WERI-Rb-1 (cell line): ENCODE data around the gene THAP11.
A peak's percentile ranks its signal among the peaks of the same experiment; 100 is the strongest.

ENCODE experiments used
- DNase-seq: peaks from one replicate; pipeline ENCODE4 v3.0.0-alpha.2; 2020
- H3K27ac ChIP-seq: fragments of 250-450 bp; sonication (Bioruptor Pico); 2 replicates; pipeline ENCODE4 v1.5.1; 2020; ENCODE audit warnings: mild to moderate bottlenecking, moderate library complexity
- H3K27me3 ChIP-seq: fragments of 250-450 bp; sonication (Bioruptor Pico); 2 replicates; pipeline ENCODE4 v1.5.1; 2021; ENCODE audit warnings: mild to moderate bottlenecking, low read depth, moderate library complexity; ENCODE audit not compliant: insufficient read depth, severe bottlenecking
- H3K36me3 ChIP-seq: fragments of 250-450 bp; sonication (Bioruptor Pico); 2 replicates; pipeline ENCODE4 v1.5.1; 2020; ENCODE audit warnings: mild to moderate bottlenecking, moderate library complexity
- H3K4me3 ChIP-seq: 2 replicates; pipeline ENCODE4 v1.5.1; 2011; ENCODE audit warnings: low read depth, mild to moderate bottlenecking, control low read depth, low read length
- H3K9me3 ChIP-seq: fragments of 250-450 bp; sonication (Bioruptor Pico); 2 replicates; pipeline ENCODE4 v1.5.1; 2021; ENCODE audit warnings: mild to moderate bottlenecking, moderate library complexity; ENCODE audit not compliant: severe bottlenecking
- TF ChIP-seq, protein P1 (sequence below): IDR thresholded peaks from 2 replicates; pipeline ENCODE4 v1.5.1; 2011; ENCODE audit warnings: low read depth, mild to moderate bottlenecking, control low read depth, inconsistent platforms, low read length

The THAP11 gene

DNA sequence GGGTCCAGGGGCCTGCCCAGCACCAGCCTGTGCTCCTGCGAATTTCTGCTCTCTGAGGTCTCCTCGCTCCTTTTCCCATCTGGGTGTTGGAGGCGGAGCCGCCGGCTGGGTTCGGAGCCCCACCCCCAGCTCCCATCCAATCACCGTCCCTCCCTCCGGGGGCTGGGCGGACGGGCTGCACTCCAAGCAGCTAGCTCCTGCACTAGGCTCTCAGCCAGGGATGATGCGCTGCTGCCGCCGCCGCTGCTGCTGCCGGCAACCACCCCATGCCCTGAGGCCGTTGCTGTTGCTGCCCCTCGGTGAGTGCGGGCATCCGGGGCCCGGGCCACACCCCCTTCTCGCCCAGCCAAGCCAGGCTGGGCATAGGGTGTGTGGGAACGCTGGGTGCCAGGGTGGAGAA is 42.6 kb downstream of the THAP11 start, which contains the start of gene NRN1L:
Gene NRN1L, plus strand, starts transcription at position 202 of the 400 bp plus-strand sequence. Its CDS starts 19 bp downstream, at position 221.
- TF ChIP-seq, protein P1, sequence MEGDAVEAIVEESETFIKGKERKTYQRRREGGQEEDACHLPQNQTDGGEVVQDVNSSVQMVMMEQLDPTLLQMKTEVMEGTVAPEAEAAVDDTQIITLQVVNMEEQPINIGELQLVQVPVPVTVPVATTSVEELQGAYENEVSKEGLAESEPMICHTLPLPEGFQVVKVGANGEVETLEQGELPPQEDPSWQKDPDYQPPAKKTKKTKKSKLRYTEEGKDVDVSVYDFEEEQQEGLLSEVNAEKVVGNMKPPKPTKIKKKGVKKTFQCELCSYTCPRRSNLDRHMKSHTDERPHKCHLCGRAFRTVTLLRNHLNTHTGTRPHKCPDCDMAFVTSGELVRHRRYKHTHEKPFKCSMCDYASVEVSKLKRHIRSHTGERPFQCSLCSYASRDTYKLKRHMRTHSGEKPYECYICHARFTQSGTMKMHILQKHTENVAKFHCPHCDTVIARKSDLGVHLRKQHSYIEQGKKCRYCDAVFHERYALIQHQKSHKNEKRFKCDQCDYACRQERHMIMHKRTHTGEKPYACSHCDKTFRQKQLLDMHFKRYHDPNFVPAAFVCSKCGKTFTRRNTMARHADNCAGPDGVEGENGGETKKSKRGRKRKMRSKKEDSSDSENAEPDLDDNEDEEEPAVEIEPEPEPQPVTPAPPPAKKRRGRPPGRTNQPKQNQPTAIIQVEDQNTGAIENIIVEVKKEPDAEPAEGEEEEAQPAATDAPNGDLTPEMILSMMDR, result no peak
- H3K36me3 ChIP-seq, result peaks cover 48% of the 10 kb centered on the region
- peak; percentile 92 for DNase-seq
- no peaks in the 10 kb centered on the region for H3K9me3 ChIP-seq
- no peak within 1 kb of the TSS for H3K4me3 ChIP-seq
- no peaks in the 10 kb centered on the region for H3K27me3 ChIP-seq
- peak within 1 kb of the TSS; percentile 75 for H3K27ac ChIP-seq

- TF ChIP-seq, protein P1, result no peak
- peak; percentile 64 for DNase-seq
- Histone ChIP-seq H3K36me3 (peaks cover 41% of the 10 kb centered on the region), H3K27ac (peak overlapping the region; percentile 75), H3K27me3 (no peaks in the 10 kb centered on the region), H3K4me3 (no peak overlapping the region), H3K9me3 (no peaks in the 10 kb centered on the region)
Observed at GRCh38 chr16:67885545-67885944, 43.4 kb downstream of the THAP11 start.

- H3K4me3 ChIP-seq, result no peak overlapping the region
- peak overlapping the region; percentile 75 for H3K27ac ChIP-seq
- TF ChIP-seq, protein P1, result no peak
- no peak for DNase-seq
- peaks cover 37% of the 10 kb centered on the region for H3K36me3 ChIP-seq
- H3K9me3 ChIP-seq, result no peaks in the 10 kb centered on the region
- H3K27me3 ChIP-seq, result no peaks in the 10 kb centered on the region
Observed at GRCh38 chr16:67885976-67886375, 43.9 kb downstream of the THAP11 start.

- H3K27me3 ChIP-seq, result no peaks in the 10 kb centered on the region
- no peak overlapping the region for H3K4me3 ChIP-seq
- H3K36me3 ChIP-seq, result peaks cover 33% of the 10 kb centered on the region
- H3K27ac ChIP-seq, result peak overlapping the region; percentile 75
- DNase-seq, result peak; percentile 44
- H3K9me3 ChIP-seq, result no peaks in the 10 kb centered on the region
- TF ChIP-seq, protein P1, result peak; percentile 12; the same call in 1 of the 2 replicates
Observed at GRCh38 chr16:67886387-67886786, 44.3 kb downstream of the THAP11 start.

DNA sequence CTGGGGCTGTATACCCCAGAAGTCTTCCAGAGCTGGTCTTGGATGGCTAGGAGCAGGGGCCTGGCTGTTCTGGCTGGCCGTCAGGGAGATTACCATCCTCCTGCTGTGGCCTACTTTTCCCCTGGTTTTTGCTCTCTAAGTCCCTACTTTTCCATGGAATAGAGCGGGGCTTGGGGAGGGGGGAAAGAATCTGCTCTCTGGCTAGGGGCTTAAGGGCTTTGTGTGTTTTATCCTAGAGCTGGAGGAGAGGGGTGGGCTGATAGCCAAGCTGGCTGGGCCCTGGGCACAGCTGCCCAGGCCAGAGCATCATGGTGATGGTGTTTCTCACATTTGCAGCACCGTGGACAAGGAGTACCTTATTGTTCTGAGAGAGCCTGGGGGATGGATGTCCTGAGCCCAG is 46.2 kb downstream of the THAP11 start:
- TF ChIP-seq, protein P1, result no peak
- Histone ChIP-seq H3K27me3 (no peaks in the 10 kb centered on the region), H3K27ac (peak overlapping the region; percentile 83), H3K9me3 (no peaks in the 10 kb centered on the region), H3K4me3 (no peak overlapping the region), H3K36me3 (peaks cover 13% of the 10 kb centered on the region)
- DNase-seq, result peak; percentile 77

DNA sequence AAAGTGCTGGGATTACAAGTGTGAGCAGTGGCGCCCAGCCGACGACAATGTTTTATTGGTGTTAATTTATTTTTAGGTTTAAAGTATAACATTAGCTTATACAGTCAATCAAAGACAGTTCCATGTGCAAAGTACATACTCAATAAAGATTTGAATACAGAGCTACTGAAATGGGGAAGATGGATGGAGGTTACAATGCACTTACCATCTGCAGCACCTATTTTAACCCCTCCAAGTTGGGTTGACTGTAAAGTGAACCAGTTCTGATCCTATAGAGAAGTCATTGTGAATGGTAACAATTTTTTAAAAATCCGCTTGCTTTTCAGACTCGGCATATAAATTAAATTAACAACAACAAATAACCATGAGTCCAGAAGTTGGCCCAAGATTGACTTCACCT is 50.3 kb downstream of the THAP11 start:
- TF ChIP-seq, protein P1, result no peak
- no peaks in the 10 kb centered on the region for H3K9me3 ChIP-seq
- peak overlapping the region; percentile 38 for H3K4me3 ChIP-seq
- no peaks in the 10 kb centered on the region; the same call in 1 of the 2 replicates for H3K36me3 ChIP-seq
- DNase-seq, result no peak
- H3K27ac ChIP-seq, result peak overlapping the region; percentile 52
- no peaks in the 10 kb centered on the region for H3K27me3 ChIP-seq
